ENCODE results near the gene PNO1. TPM values are rescaled to one million over a fixed set of nuclear protein-coding genes. Genes with fewer than 3 reads are reported as not detected.

Gene PNO1
- total and polyA plus RNA-seq, 10 of the 15 experiments (the other 5 are each of a cell fraction or from before 2014, with no cell fraction given), result 9.7 to 60.2 (median 30.3) TPM

DNA sequence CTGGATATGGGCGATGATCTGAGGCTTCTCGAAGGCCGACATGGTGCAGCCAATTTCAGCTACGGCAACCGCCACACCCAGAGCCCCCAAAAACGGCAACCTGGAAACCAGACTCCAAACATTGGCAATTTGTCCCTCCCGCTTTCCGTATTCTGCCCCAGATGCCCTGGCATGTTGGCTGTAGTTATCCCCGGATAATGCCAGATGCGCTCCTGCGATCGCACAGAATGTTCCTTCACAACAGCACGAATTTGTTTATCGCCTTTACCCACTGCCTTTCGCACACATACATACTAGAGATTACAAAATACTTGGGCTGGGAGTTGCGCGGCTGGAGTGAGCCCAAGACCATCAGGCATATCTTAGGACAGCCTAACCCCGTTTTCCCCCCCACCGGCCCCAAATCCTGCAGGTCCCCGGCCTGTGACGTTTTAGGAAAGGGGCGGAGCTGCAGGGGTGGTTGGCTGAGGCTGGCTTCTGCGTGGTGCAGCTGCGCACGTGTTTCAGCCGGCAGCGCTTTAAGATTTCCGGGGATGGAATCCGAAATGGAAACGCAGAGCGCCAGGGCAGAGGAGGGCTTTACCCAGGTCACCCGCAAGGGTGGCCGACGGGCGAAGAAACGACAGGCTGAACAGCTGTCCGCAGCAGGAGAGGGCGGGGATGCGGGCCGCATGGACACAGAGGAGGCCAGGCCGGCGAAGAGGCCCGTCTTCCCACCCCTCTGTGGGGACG, at the start of gene PNO1 (continued):
- TF ChIP-seq RBBP5 (conservative IDR thresholded peaks at IDR 0.05) (no peak), RELA (IDR thresholded peaks at IDR 0.05; ENCODE audit: borderline replicate concordance, partially characterized antibody) (peak; percentile 49), NR2C1 (IDR thresholded peaks at IDR 0.05) (peak; percentile 46; the same call in 1 of the 2 replicates), MTA2 (IDR thresholded peaks at IDR 0.05; ENCODE audit: low read depth) (no peak; the same call in 1 of the 2 replicates), LARP7 (IDR thresholded peaks at IDR 0.05) (no peak; the same call in 1 of the 2 replicates), TCF7 (IDR thresholded peaks at IDR 0.05; ENCODE audit: borderline replicate concordance) (no peak), PAX8 (IDR thresholded peaks at IDR 0.05) (no peak), CHD4 (IDR thresholded peaks at IDR 0.05) (no peak), SUPT20H (IDR thresholded peaks at IDR 0.05; ENCODE audit: borderline replicate concordance, control insufficient read depth, low read depth, low read length) (no peak), NR2C2 (IDR thresholded peaks at IDR 0.05; ENCODE audit: borderline replicate concordance, control insufficient read depth, insufficient read length, low read depth) (no peak), EP300 (IDR thresholded peaks at IDR 0.05; ENCODE audit: borderline replicate concordance in 1 of 2, control insufficient read depth in 1 of 2, low read depth in 2 of 2, low read length in 2 of 2) (no peak; a peak in 1 of 4 replicates), IKZF2 (IDR thresholded peaks at IDR 0.05) (peak in 1 of 2 experiments; percentile 12; a peak in 1 of 4 replicates), TCF12 (IDR thresholded peaks at IDR 0.05; ENCODE audit: low read depth, low read length) (peak; percentile 71; the same call in 1 of the 2 replicates), RUNX3 (IDR thresholded peaks at IDR 0.05; ENCODE audit: low read length) (peak; percentile 53), DPF2 (IDR thresholded peaks at IDR 0.05) (no peak; the same call in 1 of the 2 replicates), CEBPB (IDR thresholded peaks at IDR 0.05; ENCODE audit: borderline replicate concordance in 1 of 2, low read depth in 2 of 2, low read length in 2 of 2) (no peak; a peak in 1 of 4 replicates), KAT2A (conservative IDR thresholded peaks at IDR 0.05; ENCODE audit: control insufficient read depth, low read depth, low read length) (no peak), SP1 (IDR thresholded peaks at IDR 0.05; ENCODE audit: low read depth, low read length) (peak; percentile 79), CBX3 (IDR thresholded peaks at IDR 0.05; ENCODE audit: borderline replicate concordance, low read depth) (no peak), CREB1 (IDR thresholded peaks at IDR 0.05; ENCODE audit: low read depth) (peak; percentile 96)
- TF ChIP-seq, protein P1, sequence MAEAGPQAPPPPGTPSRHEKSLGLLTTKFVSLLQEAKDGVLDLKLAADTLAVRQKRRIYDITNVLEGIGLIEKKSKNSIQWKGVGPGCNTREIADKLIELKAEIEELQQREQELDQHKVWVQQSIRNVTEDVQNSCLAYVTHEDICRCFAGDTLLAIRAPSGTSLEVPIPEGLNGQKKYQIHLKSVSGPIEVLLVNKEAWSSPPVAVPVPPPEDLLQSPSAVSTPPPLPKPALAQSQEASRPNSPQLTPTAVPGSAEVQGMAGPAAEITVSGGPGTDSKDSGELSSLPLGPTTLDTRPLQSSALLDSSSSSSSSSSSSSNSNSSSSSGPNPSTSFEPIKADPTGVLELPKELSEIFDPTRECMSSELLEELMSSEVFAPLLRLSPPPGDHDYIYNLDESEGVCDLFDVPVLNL (IDR thresholded peaks at IDR 0.05; ENCODE audit: low read depth, low read length), result peak; percentile 66; the same call in 1 of the 2 replicates
- TF ChIP-seq, protein P2, sequence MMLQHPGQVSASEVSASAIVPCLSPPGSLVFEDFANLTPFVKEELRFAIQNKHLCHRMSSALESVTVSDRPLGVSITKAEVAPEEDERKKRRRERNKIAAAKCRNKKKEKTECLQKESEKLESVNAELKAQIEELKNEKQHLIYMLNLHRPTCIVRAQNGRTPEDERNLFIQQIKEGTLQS (IDR thresholded peaks at IDR 0.05; ENCODE audit: borderline replicate concordance, extremely low read depth, low read depth, low read length), result no peak
- TF ChIP-seq, protein P3, sequence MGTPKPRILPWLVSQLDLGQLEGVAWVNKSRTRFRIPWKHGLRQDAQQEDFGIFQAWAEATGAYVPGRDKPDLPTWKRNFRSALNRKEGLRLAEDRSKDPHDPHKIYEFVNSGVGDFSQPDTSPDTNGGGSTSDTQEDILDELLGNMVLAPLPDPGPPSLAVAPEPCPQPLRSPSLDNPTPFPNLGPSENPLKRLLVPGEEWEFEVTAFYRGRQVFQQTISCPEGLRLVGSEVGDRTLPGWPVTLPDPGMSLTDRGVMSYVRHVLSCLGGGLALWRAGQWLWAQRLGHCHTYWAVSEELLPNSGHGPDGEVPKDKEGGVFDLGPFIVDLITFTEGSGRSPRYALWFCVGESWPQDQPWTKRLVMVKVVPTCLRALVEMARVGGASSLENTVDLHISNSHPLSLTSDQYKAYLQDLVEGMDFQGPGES (IDR thresholded peaks at IDR 0.05), result 0 out of 2 replicates have a peak, but pooled peaks have one; percentile 44
- TF ChIP-seq, protein P4, sequence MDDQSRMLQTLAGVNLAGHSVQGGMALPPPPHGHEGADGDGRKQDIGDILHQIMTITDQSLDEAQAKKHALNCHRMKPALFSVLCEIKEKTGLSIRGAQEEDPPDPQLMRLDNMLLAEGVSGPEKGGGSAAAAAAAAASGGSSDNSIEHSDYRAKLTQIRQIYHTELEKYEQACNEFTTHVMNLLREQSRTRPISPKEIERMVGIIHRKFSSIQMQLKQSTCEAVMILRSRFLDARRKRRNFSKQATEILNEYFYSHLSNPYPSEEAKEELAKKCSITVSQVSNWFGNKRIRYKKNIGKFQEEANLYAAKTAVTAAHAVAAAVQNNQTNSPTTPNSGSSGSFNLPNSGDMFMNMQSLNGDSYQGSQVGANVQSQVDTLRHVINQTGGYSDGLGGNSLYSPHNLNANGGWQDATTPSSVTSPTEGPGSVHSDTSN (IDR thresholded peaks at IDR 0.05; ENCODE audit: insufficient replicate concordance, low read depth, low read length), result no peak
- TF ChIP-seq, protein P5, sequence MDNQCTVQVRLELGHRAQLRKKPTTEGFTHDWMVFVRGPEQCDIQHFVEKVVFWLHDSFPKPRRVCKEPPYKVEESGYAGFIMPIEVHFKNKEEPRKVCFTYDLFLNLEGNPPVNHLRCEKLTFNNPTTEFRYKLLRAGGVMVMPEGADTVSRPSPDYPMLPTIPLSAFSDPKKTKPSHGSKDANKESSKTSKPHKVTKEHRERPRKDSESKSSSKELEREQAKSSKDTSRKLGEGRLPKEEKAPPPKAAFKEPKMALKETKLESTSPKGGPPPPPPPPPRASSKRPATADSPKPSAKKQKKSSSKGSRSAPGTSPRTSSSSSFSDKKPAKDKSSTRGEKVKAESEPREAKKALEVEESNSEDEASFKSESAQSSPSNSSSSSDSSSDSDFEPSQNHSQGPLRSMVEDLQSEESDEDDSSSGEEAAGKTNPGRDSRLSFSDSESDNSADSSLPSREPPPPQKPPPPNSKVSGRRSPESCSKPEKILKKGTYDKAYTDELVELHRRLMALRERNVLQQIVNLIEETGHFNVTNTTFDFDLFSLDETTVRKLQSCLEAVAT (IDR thresholded peaks at IDR 0.05), result peak; percentile 63; the same call in 1 of the 2 replicates

Data from GM12878 (cell line).